Measurements from ENCODE around the gene EPAS1. TPM values are rescaled to one million over a fixed set of nuclear protein-coding genes. Genes with fewer than 3 reads are reported as not detected.

EPAS1 gene
- total RNA-seq, 1 donor from 2014 or later: 1,419 TPM

- H3K4me1 ChIP-seq: peaks cover 96% of the 10 kb centered on the region
- H3K27me3 ChIP-seq (ENCODE audit: low read depth): no peaks in the 10 kb centered on the region
- no peaks in the 10 kb centered on the region for H3K9me3 ChIP-seq
- no peak for TF ChIP-seq CTCF (IDR thresholded peaks at IDR 0.05)
- DNase-seq (no peak), ATAC-seq (no peak)
- intact Hi-C loops (cut with DNase I): no loop called here
- H3K27ac ChIP-seq: peak overlapping the region; percentile 74
- H3K4me3 ChIP-seq: no peak overlapping the region
- peaks cover 8% of the 10 kb centered on the region for H3K36me3 ChIP-seq
These were observed 17.0 kb downstream of the EPAS1 start for GRCh38 chr2:46314065-46314835.

- peak; percentile 87 for DNase-seq
These were observed 18.1 kb downstream of the EPAS1 start for GRCh38 chr2:46315103-46315890.

GRCh38 chr2:46317094-46317486 lies 19.9 kb downstream of the EPAS1 start:
- Histone ChIP-seq H3K4me1 (peaks cover 96% of the 10 kb centered on the region), H3K9me3 (no peaks in the 10 kb centered on the region), H3K4me3 (peak overlapping the region; percentile 1), H3K27me3 (ENCODE audit: low read depth) (no peaks in the 10 kb centered on the region), H3K36me3 (peaks cover 8% of the 10 kb centered on the region), H3K27ac (peak overlapping the region; percentile 27)
- intact Hi-C loops (cut with DNase I): no loop called here
- DNase-seq (no peak), ATAC-seq (no peak)
- TF ChIP-seq CTCF (IDR thresholded peaks at IDR 0.05): no peak

More at GRCh38 chr2:46315103-46315890, 18.1 kb downstream of the EPAS1 start:
- H3K27me3 ChIP-seq (ENCODE audit: low read depth): no peaks in the 10 kb centered on the region
- H3K4me1 ChIP-seq: peaks cover 96% of the 10 kb centered on the region
- intact Hi-C loops (cut with DNase I): no loop called here
- peak; percentile 88 to 91 for ATAC-seq
- H3K9me3 ChIP-seq: no peaks in the 10 kb centered on the region
- no peak for TF ChIP-seq CTCF (IDR thresholded peaks at IDR 0.05)
- no peak overlapping the region for H3K4me3 ChIP-seq
- peak overlapping the region; percentile 74 for H3K27ac ChIP-seq
- peaks cover 8% of the 10 kb centered on the region for H3K36me3 ChIP-seq

- H3K36me3 ChIP-seq: peaks cover 8% of the 10 kb centered on the region
- TF ChIP-seq CTCF (IDR thresholded peaks at IDR 0.05): no peak
- peaks cover 97% of the 10 kb centered on the region for H3K4me1 ChIP-seq
- H3K27me3 ChIP-seq (ENCODE audit: low read depth): no peaks in the 10 kb centered on the region
- H3K9me3 ChIP-seq: no peaks in the 10 kb centered on the region
- no peak overlapping the region for H3K4me3 ChIP-seq
- DNase-seq: no peak
- ATAC-seq: no peak
- H3K27ac ChIP-seq: peak overlapping the region; percentile 55
- intact Hi-C loops (cut with DNase I): no loop called here
These were observed 21.6 kb downstream of the EPAS1 start for GRCh38 chr2:46318579-46319460.

GRCh38 chr2:46319711-46320110 lies 22.5 kb downstream of the EPAS1 start:
- ATAC-seq: no peak
- intact Hi-C loops (cut with DNase I): no loop called here
- H3K27me3 ChIP-seq (ENCODE audit: low read depth): no peaks in the 10 kb centered on the region
- H3K36me3 ChIP-seq: peaks cover 8% of the 10 kb centered on the region
- H3K27ac ChIP-seq: peak overlapping the region; percentile 50
- H3K4me3 ChIP-seq: peak overlapping the region; percentile 17
- no peak for TF ChIP-seq CTCF (IDR thresholded peaks at IDR 0.05)
- no peak for DNase-seq
- H3K4me1 ChIP-seq: peaks cover 97% of the 10 kb centered on the region
- H3K9me3 ChIP-seq: no peaks in the 10 kb centered on the region

Data from lower lobe of right lung (tissue), 2 donors.